DOHH2 (cell line): ENCODE measurements around the gene BTG1.

Source experiments
- H3F3A ChIP-seq: fragments of 200-600 bp; sonication (generic), shearing (Covaris generic); 2 replicates; pipeline ENCODE4 v1.6.0; 2016; ENCODE audit warnings: antibody characterized with exemption, mild to moderate bottlenecking; ENCODE audit not compliant: control insufficient read depth, insufficient read depth
- H3K27ac ChIP-seq: fragments of 200-600 bp; sonication (generic); 2 replicates; pipeline ENCODE4 v1.5.1; 2014; ENCODE audit warnings: low read depth, mild to moderate bottlenecking, low read length, moderate library complexity
- H3K27me3 ChIP-seq: fragments of 200-600 bp; sonication (generic); 2 replicates; pipeline ENCODE4 v1.6.1; 2014; ENCODE audit warnings: mild to moderate bottlenecking, low read length, mixed read lengths; ENCODE audit not compliant: control insufficient read depth
- H3K36me3 ChIP-seq: fragments of 200-600 bp; sonication (generic); 2 replicates; pipeline ENCODE4 v1.6.1; 2014; ENCODE audit warnings: mild to moderate bottlenecking, low read length, moderate library complexity, mixed read lengths; ENCODE audit not compliant: control insufficient read depth
- H3K4me1 ChIP-seq: fragments of 200-600 bp; sonication (generic); 2 replicates; pipeline ENCODE4 v1.6.1; 2014; ENCODE audit warnings: mild to moderate bottlenecking, low read length, mixed read lengths; ENCODE audit not compliant: control insufficient read depth
- H3K4me2 ChIP-seq: fragments of 200-600 bp; sonication (generic); 2 replicates; pipeline ENCODE4 v1.6.0; 2014; ENCODE audit warnings: mild to moderate bottlenecking, low read length, moderate library complexity
- H3K4me3 ChIP-seq: fragments of 200-600 bp; sonication (generic); 2 replicates; pipeline ENCODE4 v1.5.1; 2014; ENCODE audit warnings: mild to moderate bottlenecking, low read length, mixed read lengths
- H3K79me2 ChIP-seq: fragments of 200-600 bp; sonication (generic); 2 replicates; pipeline ENCODE4 v1.6.1; 2014; ENCODE audit warnings: mild to moderate bottlenecking, low read length, mixed read lengths; ENCODE audit not compliant: control insufficient read depth
- H3K9me2 ChIP-seq: fragments of 200-600 bp; sonication (generic); replicated peaks from 2 replicates; pipeline ENCODE4 v1.6.1; 2014; ENCODE audit warnings: mild to moderate bottlenecking, low read length, mixed read lengths; ENCODE audit not compliant: control insufficient read depth
- H3K9me3 ChIP-seq: fragments of 200-600 bp; sonication (generic); 2 replicates; pipeline ENCODE4 v1.6.1; 2014; ENCODE audit warnings: antibody characterized with exemption, low read length, mixed read lengths; ENCODE audit not compliant: control insufficient read depth, insufficient read depth
- H4K20me1 ChIP-seq: fragments of 200-600 bp; sonication (generic); 2 replicates; pipeline ENCODE4 v1.6.0; 2014; ENCODE audit warnings: low read depth, mild to moderate bottlenecking, antibody characterized with exemption, low read length, moderate library complexity; ENCODE audit not compliant: control insufficient read depth, insufficient read depth
- CTCF ChIP-seq: fragments of 200-600 bp; sonication (generic); IDR thresholded peaks from one replicate; pipeline ENCODE4 v1.5.1; 2014; ENCODE audit warnings: antibody characterized with exemption, mild to moderate bottlenecking, low read depth, low read length; ENCODE audit not compliant: poor library complexity, severe bottlenecking
- EZH2phosphoT487 ChIP-seq: fragments of 200-600 bp; sonication (generic); IDR thresholded peaks from 2 replicates; pipeline ENCODE4 v1.6.1; 2017; ENCODE audit warnings: borderline replicate concordance, mild to moderate bottlenecking, antibody characterized with exemption, low read length, moderate library complexity, mixed read lengths

BTG1 gene

GRCh38 chr12:92158796-92159439 is 13.3 kb upstream of the BTG1 start:
- no peak for TF ChIP-seq CTCF
- no peak for TF ChIP-seq EZH2phosphoT487
- H3K9me2 ChIP-seq, result no peaks in the 10 kb centered on the region
- H3K36me3 ChIP-seq, result no peaks in the 10 kb centered on the region
- no peaks in the 10 kb centered on the region for H3K27me3 ChIP-seq
- H3F3A ChIP-seq, result peaks cover 33% of the 10 kb centered on the region
- H3K4me3 ChIP-seq, result peak overlapping the region; percentile 77
- peak overlapping the region; percentile 100 for H3K27ac ChIP-seq
- H3K4me1 ChIP-seq, result peaks cover 93% of the 10 kb centered on the region
- peak overlapping the region; percentile 98 for H3K4me2 ChIP-seq
- no peaks in the 10 kb centered on the region for H4K20me1 ChIP-seq
- no peaks in the 10 kb centered on the region for H3K9me3 ChIP-seq
- peaks cover 22% of the 10 kb centered on the region for H3K79me2 ChIP-seq

GRCh38 chr12:92156704-92157395 is 11.2 kb upstream of the BTG1 start:
- Histone ChIP-seq H3K9me2 (no peaks in the 10 kb centered on the region), H3K27me3 (no peaks in the 10 kb centered on the region), H3K4me3 (peak overlapping the region; percentile 77), H3K4me1 (peaks cover 72% of the 10 kb centered on the region), H3K36me3 (no peaks in the 10 kb centered on the region), H3K27ac (peak overlapping the region; percentile 100), H3K4me2 (peak overlapping the region; percentile 98), H3K9me3 (no peaks in the 10 kb centered on the region), H3F3A (peaks cover 33% of the 10 kb centered on the region), H3K79me2 (peaks cover 22% of the 10 kb centered on the region), H4K20me1 (no peaks in the 10 kb centered on the region)
- TF ChIP-seq CTCF (no peak), EZH2phosphoT487 (no peak)

- H3K27me3 ChIP-seq, result no peaks in the 10 kb centered on the region
- H3K36me3 ChIP-seq, result no peaks in the 10 kb centered on the region
- H3F3A ChIP-seq, result peaks cover 33% of the 10 kb centered on the region
- TF ChIP-seq CTCF (no peak), EZH2phosphoT487 (no peak)
- H3K9me3 ChIP-seq, result no peaks in the 10 kb centered on the region
- H4K20me1 ChIP-seq, result no peaks in the 10 kb centered on the region
- H3K4me1 ChIP-seq, result peaks cover 65% of the 10 kb centered on the region
- H3K4me2 ChIP-seq, result peak overlapping the region; percentile 98
- H3K9me2 ChIP-seq, result no peaks in the 10 kb centered on the region
- peaks cover 22% of the 10 kb centered on the region for H3K79me2 ChIP-seq
- H3K4me3 ChIP-seq, result peak overlapping the region; percentile 77
- H3K27ac ChIP-seq, result peak overlapping the region; percentile 100
Observed at GRCh38 chr12:92156139-92156538, 10.5 kb upstream of the BTG1 start.
